ENCODE data around the gene TBC1D23.

- TF ChIP-seq, protein P1, sequence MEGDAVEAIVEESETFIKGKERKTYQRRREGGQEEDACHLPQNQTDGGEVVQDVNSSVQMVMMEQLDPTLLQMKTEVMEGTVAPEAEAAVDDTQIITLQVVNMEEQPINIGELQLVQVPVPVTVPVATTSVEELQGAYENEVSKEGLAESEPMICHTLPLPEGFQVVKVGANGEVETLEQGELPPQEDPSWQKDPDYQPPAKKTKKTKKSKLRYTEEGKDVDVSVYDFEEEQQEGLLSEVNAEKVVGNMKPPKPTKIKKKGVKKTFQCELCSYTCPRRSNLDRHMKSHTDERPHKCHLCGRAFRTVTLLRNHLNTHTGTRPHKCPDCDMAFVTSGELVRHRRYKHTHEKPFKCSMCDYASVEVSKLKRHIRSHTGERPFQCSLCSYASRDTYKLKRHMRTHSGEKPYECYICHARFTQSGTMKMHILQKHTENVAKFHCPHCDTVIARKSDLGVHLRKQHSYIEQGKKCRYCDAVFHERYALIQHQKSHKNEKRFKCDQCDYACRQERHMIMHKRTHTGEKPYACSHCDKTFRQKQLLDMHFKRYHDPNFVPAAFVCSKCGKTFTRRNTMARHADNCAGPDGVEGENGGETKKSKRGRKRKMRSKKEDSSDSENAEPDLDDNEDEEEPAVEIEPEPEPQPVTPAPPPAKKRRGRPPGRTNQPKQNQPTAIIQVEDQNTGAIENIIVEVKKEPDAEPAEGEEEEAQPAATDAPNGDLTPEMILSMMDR (optimal IDR thresholded peaks at IDR 0.05 in 1 of 3, IDR thresholded peaks at IDR 0.05 in 1 of 3, conservative IDR thresholded peaks at IDR 0.05 in 1 of 3; ENCODE audit: extremely low read depth in 1 of 3, insufficient read depth in 2 of 3, low read length in 3 of 3) = no peak
- TF ChIP-seq EZH2 (IDR thresholded peaks at IDR 0.05; ENCODE audit: low read length) = no peak
Measured at GRCh38 chr3:100278910-100279309, 18.1 kb downstream of the TBC1D23 start.

All from keratinocyte (primary cell).